Umbilical cord (tissue), 2 donors: ENCODE data around the gene CACNA1C. TPM values are rescaled to one million over a fixed set of nuclear protein-coding genes. Genes with fewer than 3 reads are reported as not detected.
A peak's percentile ranks its signal among the peaks of the same experiment; 100 is the strongest.

Source experiments
- DNase-seq: peaks from one replicate; pipeline ENCODE4 v3.0.0-alpha.2; 2015; ENCODE audit warnings: low spot score
- total RNA-seq: library from RNA; depleted of rRNA; stranded (reverse); fragments of >200 nt; gene quantifications from one replicate; pipeline ENCODE4 v1.2.3, GENCODE V29; 2014; ENCODE audit warnings: low replicate concordance; ENCODE audit not compliant: insufficient read depth

The CACNA1C gene
- total RNA-seq, 1 donor from 2014 or later = 116 TPM

- DNase-seq = no peak
Observed at GRCh38 chr12:2317772-2318171, 265.0 kb downstream of the CACNA1C start.

DNA sequence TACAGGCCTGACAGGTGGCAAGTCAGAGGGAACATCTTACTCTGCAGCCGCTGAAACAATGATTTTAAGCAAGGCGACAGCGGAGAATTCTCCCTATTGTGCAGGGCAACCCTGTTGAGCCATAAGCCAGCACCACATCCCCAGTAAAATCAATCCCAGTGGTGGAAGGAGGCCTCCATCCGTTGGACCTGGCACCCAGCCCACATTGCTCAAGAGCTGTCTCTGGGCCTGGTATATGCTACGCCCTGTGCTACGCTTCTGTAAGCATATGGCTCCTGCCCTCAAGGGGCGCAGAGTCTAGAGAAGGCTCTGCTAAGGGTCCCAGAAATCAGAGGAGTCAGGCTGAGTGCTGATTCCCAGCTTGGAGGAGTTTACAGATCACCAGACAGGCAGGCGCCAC is 265.5 kb downstream of the CACNA1C start:
- no peak for DNase-seq

DNA sequence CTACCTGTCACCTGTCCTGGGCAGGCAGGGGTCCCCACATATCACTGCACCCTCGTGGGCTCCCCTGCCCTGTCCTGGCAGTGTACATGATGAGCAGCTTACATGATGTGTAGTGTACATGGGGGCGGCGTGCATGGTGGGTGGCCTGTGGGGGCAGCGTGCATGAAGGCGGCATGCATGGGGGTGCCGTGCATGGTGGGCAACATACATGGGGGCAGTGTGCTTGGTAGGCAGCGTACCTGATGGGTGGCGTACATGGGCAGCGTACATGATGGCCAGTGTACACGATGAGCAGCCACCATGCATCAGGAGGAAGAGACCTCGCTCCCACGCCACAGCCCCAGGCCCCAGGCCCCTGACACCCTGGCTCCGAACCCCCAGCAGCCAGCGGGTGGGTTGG is 266.3 kb downstream of the CACNA1C start:
- no peak for DNase-seq

GRCh38 chr12:2319737-2320506 is 267.1 kb downstream of the CACNA1C start:
- peak; percentile 81 for DNase-seq

DNA sequence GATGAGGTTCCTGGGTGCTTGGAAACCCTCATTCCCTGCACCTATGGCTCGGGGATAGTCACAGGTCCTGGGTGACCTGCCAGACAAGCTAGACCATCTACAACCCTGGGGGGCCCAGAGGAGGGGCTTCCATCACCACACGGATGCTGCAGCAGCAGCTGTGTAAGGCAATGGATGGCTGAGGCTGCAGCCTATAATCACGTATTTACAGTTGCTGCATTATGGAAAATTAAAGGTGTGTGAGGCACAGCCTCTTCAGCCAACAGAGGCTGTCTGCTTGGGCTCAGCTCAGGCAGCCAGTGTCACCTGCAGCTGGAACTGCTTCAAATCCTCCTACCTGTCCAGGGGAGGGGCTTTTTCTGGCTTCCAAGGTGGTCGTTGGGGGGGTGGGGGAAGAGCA is 268.1 kb downstream of the CACNA1C start:
- no peak for DNase-seq

DNA sequence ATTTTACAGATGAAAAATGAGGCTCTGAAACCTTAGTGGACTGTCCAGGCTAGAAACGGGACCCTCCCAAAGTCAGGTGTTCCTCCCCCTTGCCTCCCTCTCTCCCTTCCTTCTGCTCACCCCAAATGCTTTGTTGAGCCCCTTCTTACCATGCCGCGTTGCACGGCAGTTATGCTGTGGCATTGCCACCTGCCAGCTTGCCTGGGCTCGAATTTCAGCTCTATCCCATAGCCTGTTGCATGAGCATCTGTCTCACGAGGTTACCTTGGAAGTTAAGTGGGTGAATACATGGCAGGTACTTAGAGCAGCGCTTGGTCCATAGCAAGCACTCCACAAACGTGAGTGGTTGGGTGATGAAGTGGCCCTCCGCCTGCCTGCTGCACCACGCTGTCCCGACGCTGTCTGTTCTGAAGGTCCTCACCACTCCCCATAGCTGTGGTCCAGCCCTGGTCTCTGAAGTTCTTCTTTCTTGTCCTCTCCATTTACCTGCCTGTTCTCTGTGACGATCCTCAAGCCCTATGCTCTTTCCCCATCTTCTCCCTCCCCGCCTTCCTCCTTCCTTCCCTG is 269.9 kb downstream of the CACNA1C start:
- DNase-seq = no peak

GRCh38 chr12:2323532-2324255 is 270.9 kb downstream of the CACNA1C start:
- no peak for DNase-seq

DNA sequence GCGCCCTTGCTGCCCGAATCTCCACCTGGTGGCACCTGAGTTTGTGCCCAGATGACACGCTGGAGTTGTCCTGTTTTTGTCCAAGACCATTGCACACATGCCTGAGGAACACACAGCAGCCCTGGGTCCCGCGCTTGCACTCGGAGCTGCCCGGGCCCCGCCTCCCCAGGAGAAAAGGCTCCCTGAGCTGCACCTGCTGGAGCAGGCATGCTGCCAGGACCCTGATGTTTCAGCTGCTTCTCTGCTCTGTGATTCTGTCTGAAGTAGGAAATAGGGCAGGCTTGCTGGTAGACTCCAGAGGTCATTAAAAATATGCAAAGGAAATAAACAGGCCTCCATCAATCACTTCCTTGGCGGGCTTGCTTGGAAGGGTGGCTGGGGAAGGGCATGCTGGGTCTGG is 271.6 kb downstream of the CACNA1C start:
- no peak for DNase-seq

GRCh38 chr12:2325519-2325918 is 272.7 kb downstream of the CACNA1C start:
- no peak for DNase-seq

- DNase-seq = no peak
Observed at GRCh38 chr12:2326470-2326869, 273.7 kb downstream of the CACNA1C start.

GRCh38 chr12:2328661-2329060 is 275.9 kb downstream of the CACNA1C start:
- DNase-seq = no peak

DNA sequence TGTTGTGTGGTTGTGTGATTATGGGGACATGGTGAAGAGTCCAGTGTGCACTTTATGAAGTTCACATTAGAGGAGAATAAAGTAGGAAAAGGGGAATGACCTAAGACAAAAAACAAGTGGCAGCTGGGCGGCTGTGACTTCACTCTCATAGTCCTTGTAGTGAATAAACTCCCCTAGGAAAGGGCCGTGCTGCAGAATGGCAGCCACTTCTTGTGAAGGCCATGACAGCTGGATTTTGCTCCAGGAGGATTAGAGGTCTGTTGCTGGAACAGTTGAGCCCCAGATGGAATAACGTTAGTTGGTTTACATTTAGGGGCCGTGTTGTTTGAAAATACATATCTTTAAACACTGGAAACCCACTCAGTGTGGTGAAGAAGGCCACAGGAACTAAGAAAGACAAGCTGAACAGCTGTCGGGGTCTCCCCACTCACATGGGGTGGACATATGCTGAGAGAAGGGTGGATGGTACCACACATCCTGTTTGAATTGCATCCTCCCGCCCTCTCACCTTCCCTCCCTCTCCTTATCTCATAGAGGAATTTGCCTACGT is 276.9 kb downstream of the CACNA1C start:
- no peak for DNase-seq

GRCh38 chr12:2332236-2332635 is 279.4 kb downstream of the CACNA1C start:
- DNase-seq = no peak

- peak; percentile 59 for DNase-seq
Observed at GRCh38 chr12:2332947-2333346, 280.2 kb downstream of the CACNA1C start.

DNA sequence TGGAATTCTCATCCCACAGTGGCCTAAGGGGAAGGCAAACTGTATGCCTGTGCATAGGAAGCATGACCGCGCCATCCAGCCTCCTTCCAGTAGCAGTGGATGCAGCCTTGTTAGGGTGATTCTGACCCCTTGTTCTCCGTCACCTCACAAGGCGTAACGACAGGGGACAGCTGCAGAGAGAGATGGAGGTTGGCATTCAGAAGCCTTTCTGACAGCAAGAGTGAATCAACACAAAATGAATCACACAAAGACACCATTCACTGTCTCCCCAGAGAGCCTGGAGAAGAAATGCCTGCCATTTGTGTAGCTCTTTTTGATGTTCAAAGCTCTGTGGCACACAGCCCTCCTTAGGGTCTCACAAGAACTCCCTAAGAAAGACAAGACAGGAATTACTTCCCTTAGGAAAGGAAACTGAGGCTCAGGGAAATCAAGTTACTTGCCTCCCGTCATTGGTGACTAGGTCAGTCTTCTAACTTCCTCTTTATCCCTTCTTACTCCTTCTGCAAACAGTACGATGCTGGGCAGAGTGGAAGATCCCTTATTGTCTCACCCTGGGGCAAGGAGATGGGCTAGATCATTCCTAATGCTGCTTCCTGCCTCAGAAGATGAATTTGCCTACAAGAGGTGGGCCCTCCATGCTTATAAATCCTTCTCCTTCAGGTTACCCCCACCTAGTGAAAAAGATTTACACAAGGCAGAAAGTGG is 280.9 kb downstream of the CACNA1C start:
- no peak for DNase-seq

DNA sequence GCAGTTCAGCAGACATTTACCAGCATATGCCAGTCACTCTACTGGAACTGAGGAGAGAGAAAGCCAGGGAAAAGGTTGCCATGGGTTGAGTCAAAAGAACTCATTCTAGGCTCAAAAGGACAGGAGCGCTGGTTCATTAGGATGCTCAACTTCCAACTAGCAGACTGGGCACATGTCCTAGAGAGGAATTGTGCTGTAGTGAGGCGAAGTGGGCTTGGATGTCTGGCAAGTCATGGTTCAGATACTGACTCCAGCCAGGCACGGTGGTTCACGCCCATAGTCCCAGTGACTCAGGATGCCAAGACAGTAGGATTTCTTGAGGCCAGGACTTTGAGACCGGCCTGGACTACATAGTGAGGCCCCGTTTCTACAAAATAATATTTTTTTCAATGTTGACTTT is 281.5 kb downstream of the CACNA1C start:
- DNase-seq = no peak

GRCh38 chr12:2334689-2335088 is 281.9 kb downstream of the CACNA1C start:
- no peak for DNase-seq

- no peak for DNase-seq
Observed at GRCh38 chr12:2335109-2335508, 282.3 kb downstream of the CACNA1C start.

DNA sequence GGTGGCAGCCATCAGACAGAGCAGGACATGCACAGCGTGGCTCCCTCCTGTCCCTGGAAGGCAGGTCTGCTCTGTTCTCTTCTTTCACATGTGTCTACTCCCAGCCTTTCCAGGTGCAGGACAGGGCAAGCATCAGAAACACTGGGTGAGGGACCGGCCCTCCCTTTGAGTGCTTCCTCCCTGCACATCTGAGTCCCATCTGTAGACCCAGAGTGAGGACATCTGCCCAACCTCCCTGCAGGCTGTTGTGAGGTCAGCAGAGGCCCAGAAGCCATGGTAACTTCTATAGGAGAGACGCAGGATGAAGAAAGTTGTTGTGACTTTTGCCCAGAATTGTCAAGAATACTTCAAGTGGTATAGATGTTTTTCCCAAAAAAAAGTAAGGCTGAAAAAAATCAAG is 282.7 kb downstream of the CACNA1C start:
- DNase-seq = no peak

DNA sequence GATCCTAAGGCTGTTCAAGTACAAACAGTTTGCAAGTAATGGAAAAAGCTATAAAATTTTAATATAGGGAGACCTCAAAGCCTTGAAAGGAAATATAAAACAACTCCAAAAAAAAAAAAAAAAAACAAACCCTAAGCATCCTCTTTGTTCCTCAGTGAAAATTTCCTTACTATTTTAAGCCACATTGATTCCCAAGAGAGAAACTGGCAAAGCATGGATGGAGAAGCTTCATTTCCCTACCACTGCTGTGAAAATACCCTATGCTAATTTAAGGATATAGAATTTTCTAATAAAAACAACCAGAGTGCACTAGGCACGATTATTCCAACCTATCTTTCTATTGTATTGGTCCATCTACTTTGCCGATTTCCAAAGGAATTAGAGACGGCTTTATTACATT is 283.1 kb downstream of the CACNA1C start:
- DNase-seq = no peak

DNA sequence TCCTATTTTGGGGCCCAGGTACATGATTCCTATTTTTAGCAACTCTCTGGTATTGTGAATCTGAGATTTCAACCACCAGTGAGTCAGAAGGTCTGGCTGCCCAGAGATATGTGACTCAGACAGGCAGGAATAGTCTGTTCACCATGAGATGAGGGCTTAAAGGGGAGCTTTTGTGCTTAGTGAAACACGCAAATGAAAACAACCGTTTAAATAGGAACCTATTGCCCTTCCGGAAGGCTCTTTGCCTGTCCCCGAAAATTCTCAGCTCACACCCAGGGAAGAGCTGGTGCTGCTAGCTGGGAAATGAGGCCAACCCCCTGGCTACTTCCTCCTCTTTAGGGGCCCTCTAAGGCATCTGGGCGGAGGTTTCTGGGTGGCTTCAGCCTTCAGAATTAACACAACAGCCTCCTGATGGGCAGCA is 283.6 kb downstream of the CACNA1C start:
- peak; percentile 98 for DNase-seq
